Measurements from ENCODE around the gene PPP1R3G.

Gene PPP1R3G

GRCh38 chr6:5050009-5050408, 35.1 kb upstream of the PPP1R3G start:
- no peak for TF ChIP-seq CTCF (IDR thresholded peaks at IDR 0.05; ENCODE audit: borderline replicate concordance, insufficient read depth, low read depth, low read length)
- H3K4me3 ChIP-seq (ENCODE audit: low read depth, low read length), result no peak overlapping the region

- H3K4me3 ChIP-seq (ENCODE audit: low read depth, low read length), result no peak overlapping the region
- TF ChIP-seq CTCF (IDR thresholded peaks at IDR 0.05; ENCODE audit: borderline replicate concordance, insufficient read depth, low read depth, low read length), result no peak
Observed at GRCh38 chr6:5051394-5051793, 33.7 kb upstream of the PPP1R3G start.

- H3K4me3 ChIP-seq (ENCODE audit: low read depth, low read length), result no peak overlapping the region
- TF ChIP-seq CTCF (IDR thresholded peaks at IDR 0.05; ENCODE audit: borderline replicate concordance, insufficient read depth, low read depth, low read length), result no peak
Observed at GRCh38 chr6:5053038-5053437, 32.1 kb upstream of the PPP1R3G start.

- H3K4me3 ChIP-seq (ENCODE audit: low read depth, low read length), result no peak overlapping the region
- no peak for TF ChIP-seq CTCF (IDR thresholded peaks at IDR 0.05; ENCODE audit: borderline replicate concordance, insufficient read depth, low read depth, low read length)
Observed at GRCh38 chr6:5053864-5054244, 31.3 kb upstream of the PPP1R3G start.

GRCh38 chr6:5054245-5054873, 30.8 kb upstream of the PPP1R3G start:
- TF ChIP-seq CTCF (IDR thresholded peaks at IDR 0.05; ENCODE audit: borderline replicate concordance, insufficient read depth, low read depth, low read length), result no peak
- no peak overlapping the region for H3K4me3 ChIP-seq (ENCODE audit: low read depth, low read length)

GRCh38 chr6:5055118-5055517, 30.0 kb upstream of the PPP1R3G start:
- TF ChIP-seq CTCF (IDR thresholded peaks at IDR 0.05; ENCODE audit: borderline replicate concordance, insufficient read depth, low read depth, low read length), result no peak
- no peak overlapping the region for H3K4me3 ChIP-seq (ENCODE audit: low read depth, low read length)

- no peak for TF ChIP-seq CTCF (IDR thresholded peaks at IDR 0.05; ENCODE audit: borderline replicate concordance, insufficient read depth, low read depth, low read length)
- H3K4me3 ChIP-seq (ENCODE audit: low read depth, low read length), result no peak overlapping the region
Observed at GRCh38 chr6:5058254-5058653, 26.9 kb upstream of the PPP1R3G start.
